Uterus (tissue), 4 donors: ENCODE results near the gene PLEKHM1. TPM values are rescaled to one million over a fixed set of nuclear protein-coding genes. Genes with fewer than 3 reads are reported as not detected.

Source experiments
- DNase-seq, 2 donors: peaks; one replicate each; pipeline ENCODE4 v3.0.0-alpha.2; 2019 to 2020
- H3K27ac ChIP-seq, 2 donors: fragments of 200-600 bp; sonication (generic); 1 replicate in 1 of 2; 2 replicates in 1 of 2; pipeline ENCODE4 v1.5.1; 2016 to 2018
- H3K27me3 ChIP-seq, 2 donors: fragments of 200-600 bp; sonication (generic); one replicate each; pipeline ENCODE4 v1.5.1; 2018 to 2019; ENCODE audit warnings: control low read depth in 1 of 2
- H3K36me3 ChIP-seq, 2 donors: fragments of 200-600 bp; sonication (generic); one replicate each; pipeline ENCODE4 v1.5.1; 2019; ENCODE audit warnings: control low read depth in 1 of 2
- H3K4me1 ChIP-seq, 2 donors: fragments of 200-600 bp; sonication (generic); one replicate each; pipeline ENCODE4 v1.5.1; 2018 to 2019; ENCODE audit warnings: control low read depth in 1 of 2
- H3K4me3 ChIP-seq, 2 donors: fragments of 200-600 bp; sonication (generic); 1 replicate in 1 of 2; 2 replicates in 1 of 2; pipeline ENCODE4 v1.5.1; 2018 to 2019; ENCODE audit warnings: mild to moderate bottlenecking in 1 of 2
- H3K9me3 ChIP-seq, 2 donors: fragments of 200-600 bp; sonication (generic); one replicate each; pipeline ENCODE4 v1.5.1; 2019; ENCODE audit warnings: control low read depth in 1 of 2
- CTCF ChIP-seq, 4 experiments: fragments of 200-600 bp in 2 of 4; fragments of 450-650 bp in 2 of 4; sonication (generic) in 2 of 4; IDR thresholded peaks; one replicate each; pipeline ENCODE4 v1.5.1; 2016 to 2019; ENCODE audit warnings: antibody characterized with exemption in 4 of 4, mild to moderate bottlenecking in 2 of 4, moderate library complexity in 1 of 4
- POLR2A ChIP-seq, 2 donors: fragments of 450-650 bp; IDR thresholded peaks; one replicate each; pipeline ENCODE4 v1.6.1; 2016; ENCODE audit warnings: antibody characterized with exemption in 2 of 2, mild to moderate bottlenecking in 1 of 2, moderate library complexity in 1 of 2
- intact Hi-C: fragments of 100-400 bp; cut with DNase I; formaldehyde crosslinking; loops from one replicate; pipeline ENCODE4 v1.15.1; 2023; ENCODE audit warnings: low total_unique reads
- total RNA-seq, 4 donors: library from RNA; depleted of rRNA in 3 of 4; stranded (reverse); fragments of >200 nt in 3 of 4; gene quantifications; one replicate each; pipeline versions ENCODE4 v1.1.0 to v1.2.4, GENCODE V29; 2014 to 2023
- donor health status: DM: yes; HTN: yes; CAD: no.

The PLEKHM1 gene
- total RNA-seq, 4 donors from 2014 or later = 6.9 to 107 (median 33.0) TPM

- intact Hi-C loops = no loop called here
- DNase-seq = no peak
- no peak for TF ChIP-seq POLR2A (IDR thresholded peaks at IDR 0.05)
- no peak for TF ChIP-seq CTCF (IDR thresholded peaks at IDR 0.05)
- Histone ChIP-seq H3K4me3 (no peak overlapping the region), H3K27me3 (no peaks in the 10 kb centered on the region), H3K4me1 (no peaks in the 10 kb centered on the region), H3K36me3 (no peaks in the 10 kb centered on the region), H3K9me3 (no peaks in the 10 kb centered on the region), H3K27ac (no peak overlapping the region)
These were observed 51.5 kb downstream of the PLEKHM1 start for GRCh38 chr17:45438931-45439610.

GRCh38 chr17:45437465-45438283 lies 52.8 kb downstream of the PLEKHM1 start:
- Histone ChIP-seq H3K27ac (no peak overlapping the region), H3K36me3 (no peaks in the 10 kb centered on the region), H3K27me3 (peaks cover 0 to 6% of the 10 kb centered on the region in 2 donors), H3K9me3 (no peaks in the 10 kb centered on the region), H3K4me3 (no peak overlapping the region), H3K4me1 (peaks cover 0 to 1% of the 10 kb centered on the region in 2 donors)
- no peak for TF ChIP-seq POLR2A (IDR thresholded peaks at IDR 0.05)
- no peak for TF ChIP-seq CTCF (IDR thresholded peaks at IDR 0.05)
- intact Hi-C loops = no loop called here
- no peak for DNase-seq

DNA sequence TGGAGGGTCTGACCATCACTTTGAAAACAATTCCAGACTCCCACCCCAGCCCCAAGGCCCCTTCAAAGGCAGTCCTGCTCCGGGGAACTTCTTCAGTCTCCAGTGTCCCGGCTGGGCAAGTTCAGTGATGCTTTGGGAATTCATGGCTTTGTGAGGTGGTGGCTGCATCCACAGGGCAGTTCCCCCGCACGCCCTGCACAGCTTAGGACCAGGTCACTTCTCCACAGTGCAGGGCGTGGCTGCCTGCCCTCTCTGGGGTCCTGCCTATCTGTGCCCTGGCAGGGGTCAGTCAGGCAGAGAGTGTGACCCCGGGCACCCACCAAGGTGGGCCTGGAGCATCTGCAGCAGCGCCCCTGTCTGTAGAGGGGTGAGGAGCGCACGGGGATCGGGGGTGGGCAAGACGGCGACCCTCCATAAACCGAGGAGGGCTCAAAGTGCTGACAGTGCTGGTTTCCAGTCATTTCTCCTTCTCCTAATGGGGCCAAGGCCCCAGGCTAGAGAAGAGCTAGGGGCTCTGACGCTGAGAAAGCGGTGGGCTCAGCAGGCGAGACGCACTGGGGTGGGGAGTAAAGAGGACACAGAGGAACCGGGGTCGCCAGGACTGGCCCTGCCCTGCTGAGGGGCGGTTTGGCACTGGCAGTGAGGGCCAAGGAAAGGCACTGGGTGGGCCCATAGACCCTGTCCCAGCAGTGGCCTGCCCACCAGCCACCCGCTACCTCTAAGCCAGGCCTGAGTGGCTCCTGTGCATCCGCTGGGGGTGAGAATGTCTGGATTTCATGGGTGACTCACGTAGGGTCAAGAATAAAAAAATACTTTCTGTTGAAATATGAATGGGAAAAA lies 53.7 kb downstream of the PLEKHM1 start:
- Histone ChIP-seq H3K4me3 (no peak overlapping the region), H3K27me3 (peaks cover 0 to 11% of the 10 kb centered on the region in 2 donors), H3K4me1 (peaks cover 0 to 9% of the 10 kb centered on the region in 2 donors), H3K27ac (no peak overlapping the region), H3K9me3 (no peaks in the 10 kb centered on the region), H3K36me3 (no peaks in the 10 kb centered on the region)
- intact Hi-C loops = no loop called here
- DNase-seq = no peak
- TF ChIP-seq POLR2A (IDR thresholded peaks at IDR 0.05) (no peak), CTCF (IDR thresholded peaks at IDR 0.05) (no peak)

DNA sequence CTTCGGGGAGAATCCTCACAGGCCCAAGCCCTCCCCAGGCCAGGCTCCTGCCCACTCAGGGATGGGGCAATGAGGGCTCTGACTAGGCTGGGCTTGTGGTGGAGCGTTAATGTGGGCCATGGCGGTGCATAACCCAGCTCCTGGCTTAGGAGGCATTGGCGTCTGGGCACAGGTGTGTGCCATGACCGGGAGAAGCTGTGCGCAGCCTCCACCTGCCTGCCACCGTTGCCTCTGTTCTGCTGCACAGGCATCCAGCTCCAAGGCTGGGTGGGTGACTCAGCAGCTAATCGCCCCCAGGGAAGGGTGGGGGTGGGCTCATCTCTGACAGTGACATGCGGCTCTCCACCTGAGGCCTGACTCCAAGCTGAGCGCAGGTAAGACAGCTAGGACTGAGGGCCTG lies 54.4 kb downstream of the PLEKHM1 start:
- DNase-seq = no peak
- Histone ChIP-seq H3K4me3 (no peak overlapping the region), H3K27me3 (peaks cover 5 to 11% of the 10 kb centered on the region in 2 donors), H3K9me3 (no peaks in the 10 kb centered on the region), H3K36me3 (no peaks in the 10 kb centered on the region), H3K4me1 (peaks cover 0 to 16% of the 10 kb centered on the region in 2 donors), H3K27ac (no peak overlapping the region)
- intact Hi-C loops = no loop called here
- TF ChIP-seq POLR2A (IDR thresholded peaks at IDR 0.05) (no peak), CTCF (IDR thresholded peaks at IDR 0.05) (no peak)
